Kidney (tissue), 14 donors: ENCODE measurements around the gene TRAK1. TPM values are rescaled to one million over a fixed set of nuclear protein-coding genes. Genes with fewer than 3 reads are reported as not detected.
A peak's percentile ranks its signal among the peaks of the same experiment; 100 is the strongest.

Experiments used
- DNase-seq, 5 donors: peaks; one replicate each; pipeline ENCODE4 v3.0.0-alpha.2; 2013 to 2020
- FAIRE-seq: peaks from 2 replicates; lab custom pipeline; 2012; peaks lifted over from hg19 to GRCh38; lab: Jason Lieb, UNC
- H3K27ac ChIP-seq, 2 donors: one replicate each; pipeline ENCODE4 v1.7.0; 2013; ENCODE audit warnings: low read depth in 2 of 2, low read length in 2 of 2, inconsistent platforms in 1 of 2
- H3K27me3 ChIP-seq: one replicate; pipeline ENCODE4 v1.7.1; 2013; ENCODE audit warnings: low read length, inconsistent platforms; ENCODE audit not compliant: control insufficient read depth, insufficient read depth
- H3K36me3 ChIP-seq, 3 donors: one replicate each; pipeline versions ENCODE4 v1.7.0 to v1.7.1; 2013; ENCODE audit warnings: low read length in 3 of 3, control low read depth in 1 of 3, inconsistent platforms in 1 of 3; ENCODE audit not compliant: insufficient read depth in 3 of 3, control insufficient read depth in 2 of 3
- H3K4me1 ChIP-seq, 3 donors: one replicate each; pipeline versions ENCODE4 v1.7.0 to v1.7.1; 2013; ENCODE audit warnings: low read length in 3 of 3, inconsistent platforms in 1 of 3, low read depth in 1 of 3; ENCODE audit not compliant: control insufficient read depth in 2 of 3, insufficient read depth in 2 of 3
- H3K4me3 ChIP-seq, 3 donors: one replicate each; pipeline versions ENCODE4 v1.7.0 to v1.8.1; 2013; ENCODE audit warnings: low read length in 3 of 3, control low read depth in 1 of 3, inconsistent platforms in 1 of 3
- H3K9ac ChIP-seq, 3 donors: one replicate each; pipeline versions ENCODE4 v1.7.0 to v1.7.1; 2013; ENCODE audit warnings: low read length in 3 of 3, control low read depth in 1 of 3, inconsistent platforms in 1 of 3
- H3K9me3 ChIP-seq, 3 donors: one replicate each; pipeline versions ENCODE4 v1.7.0 to v1.7.1; 2013; ENCODE audit warnings: low read length in 3 of 3, control low read depth in 1 of 3, inconsistent platforms in 1 of 3; ENCODE audit not compliant: control insufficient read depth in 2 of 3, insufficient read depth in 1 of 3
- CTCF ChIP-seq: IDR thresholded peaks from 3 replicates; pipeline ENCODE4 v1.5.1; 2012; ENCODE audit warnings: mild to moderate bottlenecking, moderate library complexity, borderline replicate concordance; ENCODE audit not compliant: insufficient read depth; ENCODE audit errors: extremely low read depth
- intact Hi-C: fragments of 100-400 bp; cut with DNase I; formaldehyde crosslinking; loops from one replicate; pipeline ENCODE4 v1.11.1; 2022
- polyA plus RNA-seq: library from polyadenylated mRNA; stranded (reverse); fragments of 350-450 nt; fragmentation: Illumina TruSeq; extraction: RNeasy Lipid Tissue Mini Kit (QIAGEN cat#74804); gene quantifications from one replicate; pipeline ENCODE4 v1.2.3, GENCODE V29; 2014; ENCODE audit warnings: low read depth, low replicate concordance; ENCODE audit not compliant: insufficient read depth
- total RNA-seq: library from RNA; stranded (reverse); fragmentation: NEBNext Ultra II Directional; extraction: Animal tissue kit (Norgen Biotek cat#: 25700); gene quantifications from one replicate; pipeline ENCODE4 v1.2.1, GENCODE V29; 2021
- donor health status: control.
- donor health status: control.
- donor health status: control.
- donor health status: control.
- donor health status: control.
- donor health status: DM: yes; HTN: yes; CAD: no.
- donor health status: Normal renal cell carcinoma (clear cell type).

The TRAK1 gene
- total and polyA plus RNA-seq, 2 donors from 2014 or later: 16.2 to 41.0 TPM

- no peak overlapping the region for H3K9ac ChIP-seq
- H3K4me3 ChIP-seq: no peak overlapping the region
- TF ChIP-seq CTCF: no peak
- no peak overlapping the region for H3K27ac ChIP-seq
- no peak for FAIRE-seq
- no peaks in the 10 kb centered on the region for H3K9me3 ChIP-seq
- no peak for DNase-seq
- intact Hi-C loops: loop anchor here (10.0 kb wide), 1 partner anchor 324 kb away; no protein-coding TSS in a partner anchor
- H3K4me1 ChIP-seq: peaks cover 0 to 4% (median 0%) of the 10 kb centered on the region in 3 donors
- H3K36me3 ChIP-seq: peaks cover 0 to 32% (median 24%) of the 10 kb centered on the region in 3 donors
- H3K27me3 ChIP-seq: no peaks in the 10 kb centered on the region
These were observed 129.4 kb downstream of the TRAK1 start for GRCh38 chr3:42220436-42221121.

- Histone ChIP-seq H3K4me3 (no peak overlapping the region), H3K27me3 (no peaks in the 10 kb centered on the region), H3K4me1 (peaks cover 0 to 4% (median 0%) of the 10 kb centered on the region in 3 donors), H3K9ac (no peak overlapping the region), H3K27ac (no peak overlapping the region), H3K9me3 (no peaks in the 10 kb centered on the region), H3K36me3 (peaks cover 0 to 34% (median 21%) of the 10 kb centered on the region in 3 donors)
- intact Hi-C loops: loop anchor here (10.0 kb wide), 1 partner anchor 322 kb away; no protein-coding TSS in a partner anchor
- DNase-seq (no peak), FAIRE-seq (no peak)
- no peak for TF ChIP-seq CTCF
These were observed 132.0 kb downstream of the TRAK1 start for GRCh38 chr3:42222942-42223693.

GRCh38 chr3:42224178-42224577 lies 133.0 kb downstream of the TRAK1 start:
- H3K27me3 ChIP-seq: no peaks in the 10 kb centered on the region
- peak in 2 of 5 donors; percentile 7 to 34 for DNase-seq
- H3K27ac ChIP-seq: no peak overlapping the region
- H3K4me1 ChIP-seq: peaks cover 0 to 4% (median 0%) of the 10 kb centered on the region in 3 donors
- intact Hi-C loops: loop anchor here (10.0 kb wide), 1 partner anchor 321 kb away; no protein-coding TSS in a partner anchor
- H3K9me3 ChIP-seq: no peaks in the 10 kb centered on the region
- H3K36me3 ChIP-seq: peaks cover 0 to 26% (median 21%) of the 10 kb centered on the region in 3 donors
- H3K4me3 ChIP-seq: no peak overlapping the region
- H3K9ac ChIP-seq: no peak overlapping the region
- TF ChIP-seq CTCF: no peak
- FAIRE-seq: no peak
